ENCODE results near the gene NFATC2.

DNA sequence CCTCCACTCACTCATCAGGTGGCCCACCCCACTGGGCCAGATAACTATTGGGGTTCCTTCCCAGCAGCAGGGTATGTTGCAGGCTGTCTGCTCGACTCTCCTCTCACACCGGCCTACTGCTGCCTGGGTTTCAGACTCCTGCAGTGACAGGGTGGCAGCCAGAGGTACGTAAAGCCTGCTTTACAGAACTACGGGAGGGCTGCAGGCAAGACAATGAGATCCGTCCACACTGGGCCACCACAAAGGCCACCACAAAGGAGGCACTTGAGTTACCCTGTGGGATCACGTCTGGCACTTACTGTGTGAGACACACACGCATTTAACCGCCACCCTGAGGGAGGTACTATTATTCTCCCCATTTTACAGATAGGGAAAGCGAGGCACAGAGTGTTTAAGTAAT lies 78.5 kb downstream of the NFATC2 start:
- TF ChIP-seq CTCF (conservative IDR thresholded peaks at IDR 0.05) = no peak
- TF ChIP-seq EZH2 (IDR thresholded peaks at IDR 0.05; ENCODE audit: low read depth) = no peak

Data from PC-9 (cell line).